ENCODE results near the gene ABHD14A.

Gene ABHD14A

DNA sequence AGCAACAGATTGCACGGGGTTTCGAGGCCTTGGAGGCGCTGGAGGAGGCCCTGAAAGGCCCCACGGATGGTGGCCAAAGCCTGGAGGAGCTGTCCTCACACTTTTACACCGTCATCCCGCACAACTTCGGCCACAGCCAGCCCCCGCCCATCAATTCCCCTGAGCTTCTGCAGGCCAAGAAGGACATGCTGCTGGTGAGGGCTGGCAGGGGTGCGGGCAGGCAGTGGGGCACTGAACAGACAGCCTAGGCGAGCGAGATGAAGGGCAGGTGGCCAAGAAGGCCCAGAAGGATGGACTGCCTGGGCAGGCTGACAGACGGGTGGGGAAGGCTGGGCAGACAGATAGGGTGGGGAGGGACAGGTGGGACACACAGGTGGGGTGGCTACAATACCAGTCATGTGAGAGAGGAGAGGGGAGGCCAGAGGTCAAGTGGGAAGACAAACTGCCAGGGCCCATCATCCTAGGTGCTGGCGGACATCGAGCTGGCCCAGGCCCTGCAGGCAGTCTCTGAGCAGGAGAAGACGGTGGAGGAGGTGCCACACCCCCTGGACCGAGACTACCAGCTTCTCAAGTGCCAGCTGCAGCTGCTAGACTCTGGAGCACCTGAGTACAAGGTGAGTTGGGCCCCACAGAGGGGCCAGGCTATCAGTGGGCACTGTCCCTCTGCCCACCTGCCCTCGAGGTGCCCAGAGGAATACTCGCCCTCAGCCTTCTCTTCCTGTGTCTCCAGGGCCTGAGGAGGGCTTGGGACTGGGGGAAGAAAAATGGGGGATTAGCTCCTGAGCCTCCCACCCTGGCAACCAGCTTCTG lies 29.6 kb upstream of the ABHD14A start:
- Histone ChIP-seq H3K27ac (no peak overlapping the region), H3K4me1 (peaks cover 12% of the 10 kb centered on the region), H3K9ac (no peak overlapping the region), H3K4me3 (ENCODE audit: low read depth, low read length) (no peak overlapping the region), H3K4me2 (ENCODE audit: low read length) (no peak overlapping the region), H3K9me3 (ENCODE audit: control insufficient read depth, low read length) (no peaks in the 10 kb centered on the region), H3K36me3 (ENCODE audit: control insufficient read depth, insufficient read depth, low read length) (no peaks in the 10 kb centered on the region), H3K79me2 (no peaks in the 10 kb centered on the region), H3K27me3 (ENCODE audit: control insufficient read depth, insufficient read depth, low read length) (no peaks in the 10 kb centered on the region), H2AFZ (no peak overlapping the region)
- TF ChIP-seq, protein P1, sequence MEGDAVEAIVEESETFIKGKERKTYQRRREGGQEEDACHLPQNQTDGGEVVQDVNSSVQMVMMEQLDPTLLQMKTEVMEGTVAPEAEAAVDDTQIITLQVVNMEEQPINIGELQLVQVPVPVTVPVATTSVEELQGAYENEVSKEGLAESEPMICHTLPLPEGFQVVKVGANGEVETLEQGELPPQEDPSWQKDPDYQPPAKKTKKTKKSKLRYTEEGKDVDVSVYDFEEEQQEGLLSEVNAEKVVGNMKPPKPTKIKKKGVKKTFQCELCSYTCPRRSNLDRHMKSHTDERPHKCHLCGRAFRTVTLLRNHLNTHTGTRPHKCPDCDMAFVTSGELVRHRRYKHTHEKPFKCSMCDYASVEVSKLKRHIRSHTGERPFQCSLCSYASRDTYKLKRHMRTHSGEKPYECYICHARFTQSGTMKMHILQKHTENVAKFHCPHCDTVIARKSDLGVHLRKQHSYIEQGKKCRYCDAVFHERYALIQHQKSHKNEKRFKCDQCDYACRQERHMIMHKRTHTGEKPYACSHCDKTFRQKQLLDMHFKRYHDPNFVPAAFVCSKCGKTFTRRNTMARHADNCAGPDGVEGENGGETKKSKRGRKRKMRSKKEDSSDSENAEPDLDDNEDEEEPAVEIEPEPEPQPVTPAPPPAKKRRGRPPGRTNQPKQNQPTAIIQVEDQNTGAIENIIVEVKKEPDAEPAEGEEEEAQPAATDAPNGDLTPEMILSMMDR (IDR thresholded peaks at IDR 0.05) = no peak

DNA sequence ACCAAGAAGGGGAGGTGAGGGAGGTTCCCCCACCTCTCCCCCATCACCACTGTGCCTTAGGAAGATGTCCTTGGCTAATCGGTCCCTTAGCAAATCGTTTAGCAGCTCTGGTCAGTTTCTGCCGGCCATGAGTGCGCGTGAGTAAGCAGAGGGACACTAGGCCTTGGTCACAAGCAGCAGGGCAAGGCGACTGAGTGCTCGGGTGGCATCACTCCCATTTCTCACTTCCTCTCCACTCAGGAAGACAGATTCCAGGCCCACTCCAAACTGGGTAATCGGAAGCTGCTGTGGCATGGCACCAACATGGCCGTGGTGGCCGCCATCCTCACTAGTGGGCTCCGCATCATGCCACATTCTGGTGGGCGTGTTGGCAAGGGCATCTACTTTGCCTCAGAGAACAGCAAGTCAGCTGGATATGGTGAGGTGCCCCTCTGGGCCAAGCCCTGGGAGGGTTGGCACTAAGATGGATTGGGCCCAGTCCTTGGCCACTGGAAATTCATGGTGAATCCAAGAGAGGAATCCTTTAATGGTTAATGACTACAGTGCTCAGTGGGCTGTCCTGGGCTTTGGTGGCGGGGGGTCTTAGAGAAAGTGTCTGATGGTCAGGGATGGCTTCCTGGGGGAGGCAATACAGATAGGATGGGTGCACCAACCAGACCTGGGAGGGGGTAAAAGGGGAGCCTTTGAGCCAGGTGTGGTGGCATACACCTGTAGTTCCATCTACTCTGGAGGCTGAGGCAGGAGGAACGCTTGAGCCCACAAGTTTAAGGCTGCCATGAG lies 28.7 kb upstream of the ABHD14A start:
- Histone ChIP-seq H3K4me1 (peaks cover 12% of the 10 kb centered on the region), H3K27me3 (ENCODE audit: control insufficient read depth, insufficient read depth, low read length) (no peaks in the 10 kb centered on the region), H3K4me3 (ENCODE audit: low read depth, low read length) (no peak overlapping the region), H3K27ac (no peak overlapping the region), H3K9ac (no peak overlapping the region), H3K9me3 (ENCODE audit: control insufficient read depth, low read length) (no peaks in the 10 kb centered on the region), H3K36me3 (ENCODE audit: control insufficient read depth, insufficient read depth, low read length) (no peaks in the 10 kb centered on the region), H3K4me2 (ENCODE audit: low read length) (no peak overlapping the region), H3K79me2 (no peaks in the 10 kb centered on the region), H2AFZ (no peak overlapping the region)
- TF ChIP-seq, protein P1 (IDR thresholded peaks at IDR 0.05) = no peak

DNA sequence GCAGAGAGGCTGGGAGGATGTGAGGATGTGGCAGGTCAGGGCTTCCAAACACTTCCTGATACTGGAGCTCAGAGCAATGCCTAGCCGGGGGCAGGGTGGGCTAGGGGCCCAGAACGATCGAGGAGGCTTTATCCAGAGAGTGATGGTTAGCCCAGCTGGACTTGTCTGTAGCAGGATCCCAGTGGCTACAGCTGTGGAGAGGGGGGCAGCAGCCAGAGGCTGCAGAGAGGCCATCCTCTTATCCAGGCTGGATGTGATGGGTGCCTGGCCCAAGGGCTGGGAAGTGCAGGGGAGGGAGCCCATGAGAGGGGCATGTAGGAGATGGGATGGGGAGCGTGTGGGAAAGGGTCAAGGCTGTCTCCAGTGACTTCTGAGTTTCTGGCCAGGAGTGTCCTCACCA lies 28.1 kb upstream of the ABHD14A start:
- Histone ChIP-seq H3K27ac (no peak overlapping the region), H3K27me3 (ENCODE audit: control insufficient read depth, insufficient read depth, low read length) (no peaks in the 10 kb centered on the region), H3K4me2 (ENCODE audit: low read length) (no peak overlapping the region), H3K4me1 (peaks cover 12% of the 10 kb centered on the region), H3K36me3 (ENCODE audit: control insufficient read depth, insufficient read depth, low read length) (no peaks in the 10 kb centered on the region), H3K4me3 (ENCODE audit: low read depth, low read length) (no peak overlapping the region), H3K9ac (no peak overlapping the region), H3K9me3 (ENCODE audit: control insufficient read depth, low read length) (no peaks in the 10 kb centered on the region), H3K79me2 (no peaks in the 10 kb centered on the region), H2AFZ (no peak overlapping the region)
- TF ChIP-seq, protein P1 (IDR thresholded peaks at IDR 0.05) = no peak

DNA sequence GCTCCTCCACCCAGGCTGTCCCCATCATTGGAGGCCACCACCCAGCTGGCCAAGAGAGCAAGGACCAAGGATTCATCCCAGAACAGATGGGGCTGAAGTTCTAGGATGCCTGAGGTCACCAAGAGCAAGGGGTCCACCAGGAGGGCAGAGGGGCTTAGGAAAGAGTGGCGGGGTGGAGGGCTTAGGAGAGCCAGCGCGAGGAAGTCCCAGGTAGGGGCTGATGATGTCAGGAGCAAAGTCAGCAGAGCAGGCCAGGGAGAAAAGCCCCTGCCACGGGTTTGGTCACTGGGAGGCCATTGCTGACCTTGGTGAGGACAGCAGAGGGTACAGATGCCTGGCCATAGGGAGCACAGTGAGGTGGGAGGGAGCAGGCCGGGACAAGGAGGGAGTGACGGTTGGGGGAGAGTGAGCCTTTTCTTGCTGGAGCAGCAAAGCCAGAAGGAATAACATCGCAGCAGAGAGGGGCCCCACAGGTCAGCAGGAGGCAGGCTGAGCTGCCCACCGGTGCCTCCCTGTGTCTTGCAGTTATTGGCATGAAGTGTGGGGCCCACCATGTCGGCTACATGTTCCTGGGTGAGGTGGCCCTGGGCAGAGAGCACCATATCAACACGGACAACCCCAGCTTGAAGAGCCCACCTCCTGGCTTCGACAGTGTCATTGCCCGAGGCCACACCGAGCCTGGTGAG lies 27.5 kb upstream of the ABHD14A start:
- TF ChIP-seq, protein P1 (IDR thresholded peaks at IDR 0.05) = no peak
- Histone ChIP-seq H2AFZ (no peak overlapping the region), H3K9me3 (ENCODE audit: control insufficient read depth, low read length) (no peaks in the 10 kb centered on the region), H3K9ac (no peak overlapping the region), H3K27me3 (ENCODE audit: control insufficient read depth, insufficient read depth, low read length) (no peaks in the 10 kb centered on the region), H3K27ac (no peak overlapping the region), H3K36me3 (ENCODE audit: control insufficient read depth, insufficient read depth, low read length) (no peaks in the 10 kb centered on the region), H3K4me2 (ENCODE audit: low read length) (no peak overlapping the region), H3K79me2 (no peaks in the 10 kb centered on the region), H3K4me3 (ENCODE audit: low read depth, low read length) (no peak overlapping the region), H3K4me1 (peaks cover 12% of the 10 kb centered on the region)

Data from parathyroid adenoma (tissue), 2 donors.